WI38 (cell line): ENCODE data around the gene PPOX.

Experiments used
- H3K4me3 ChIP-seq: 2 replicates; pipeline ENCODE4 v1.5.1; 2011; ENCODE audit warnings: low read depth, mild to moderate bottlenecking, control low read depth, low read length
- CTCF ChIP-seq: IDR thresholded peaks from 2 replicates; pipeline ENCODE4 v1.5.1; 2012; ENCODE audit warnings: low read depth, mild to moderate bottlenecking, control low read depth, low read length

The PPOX gene

GRCh38 chr1:161187311-161187710, 21.1 kb downstream of the PPOX start:
- H3K4me3 ChIP-seq = no peak overlapping the region
- no peak for TF ChIP-seq CTCF

- H3K4me3 ChIP-seq = no peak overlapping the region
- no peak for TF ChIP-seq CTCF
Observed at GRCh38 chr1:161188381-161188780, 22.2 kb downstream of the PPOX start.

GRCh38 chr1:161189036-161189435, 22.8 kb downstream of the PPOX start:
- H3K4me3 ChIP-seq = no peak overlapping the region
- TF ChIP-seq CTCF = no peak

- TF ChIP-seq CTCF = no peak
- H3K4me3 ChIP-seq = no peak overlapping the region
Observed at GRCh38 chr1:161190962-161191521, 24.8 kb downstream of the PPOX start.

- TF ChIP-seq CTCF = no peak
- H3K4me3 ChIP-seq = no peak overlapping the region
Observed at GRCh38 chr1:161191971-161192370, 25.7 kb downstream of the PPOX start.

GRCh38 chr1:161192476-161193465, 26.5 kb downstream of the PPOX start:
- peak; percentile 85 for TF ChIP-seq CTCF
- no peak overlapping the region for H3K4me3 ChIP-seq
